Measurements from ENCODE around the gene PIP5K1A.
"Not testable (repeated sequence)": the region's sequence is repeated elsewhere in the genome, so short reads cannot be mapped to it uniquely, and the experiment has no call there.

PIP5K1A gene

DNA sequence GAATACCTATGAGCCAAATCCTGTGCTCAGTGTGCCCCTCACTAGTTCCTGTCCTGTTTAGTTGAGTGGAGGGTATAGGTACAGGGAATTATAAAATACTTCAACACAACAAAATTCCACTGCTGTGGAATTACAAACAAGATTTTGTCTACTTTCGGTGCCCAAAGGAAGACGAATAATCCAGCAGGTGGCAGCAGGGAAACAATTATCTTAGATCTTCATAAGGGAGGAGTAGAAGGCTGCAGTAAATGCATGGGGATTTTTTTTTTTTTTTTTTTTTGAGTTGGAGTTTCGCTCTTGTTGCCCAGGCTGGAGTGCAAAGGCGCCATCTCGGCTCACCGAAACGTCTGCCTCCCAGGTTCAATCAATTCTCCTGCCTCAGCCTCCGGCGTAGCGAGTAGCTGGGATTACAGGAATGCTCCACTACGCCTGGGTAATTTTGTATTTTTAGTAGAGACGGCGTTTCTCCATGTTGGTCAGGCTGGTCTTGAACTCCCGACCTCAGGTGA is 2.0 kb upstream of the PIP5K1A start:
- Histone ChIP-seq H2AFZ (ENCODE audit: low read length) (peak overlapping the region; percentile 95), H3K27ac (ENCODE audit: low read depth, low read length, poor library complexity, severe bottlenecking) (peak overlapping the region; percentile 39), H4K20me1 (ENCODE audit: insufficient read depth, low read length) (no peaks in the 10 kb centered on the region), H3F3A (ENCODE audit: insufficient read depth, low read length) (peaks cover 8% of the 10 kb centered on the region; the same call in 1 of the 2 replicates), H3K4me2 (ENCODE audit: low read length) (peak overlapping the region; percentile 86), H3K27me3 (ENCODE audit: insufficient read depth, low read length) (no peaks in the 10 kb centered on the region; the same call in 1 of the 2 replicates), H3K4me1 (ENCODE audit: insufficient read depth, low read length, severe bottlenecking) (peaks cover 38% of the 10 kb centered on the region), H3K79me2 (ENCODE audit: insufficient read depth, low read length) (peaks cover 28% of the 10 kb centered on the region), H3K9ac (ENCODE audit: low read length) (peak overlapping the region; percentile 55), H3K36me3 (ENCODE audit: insufficient read depth, low read length) (no peaks in the 10 kb centered on the region), H3K9me2 (ENCODE audit: low read depth, low read length) (no peaks in the 10 kb centered on the region), H3K9me3 (ENCODE audit: low read length) (no peaks in the 10 kb centered on the region), H3K4me3 (ENCODE audit: low read depth, low read length, poor library complexity, severe bottlenecking) (peak overlapping the region; percentile 55)
- TF ChIP-seq EZH2 (IDR thresholded peaks at IDR 0.05; ENCODE audit: borderline replicate concordance, low read length), result no peak
- TF ChIP-seq, protein P1, sequence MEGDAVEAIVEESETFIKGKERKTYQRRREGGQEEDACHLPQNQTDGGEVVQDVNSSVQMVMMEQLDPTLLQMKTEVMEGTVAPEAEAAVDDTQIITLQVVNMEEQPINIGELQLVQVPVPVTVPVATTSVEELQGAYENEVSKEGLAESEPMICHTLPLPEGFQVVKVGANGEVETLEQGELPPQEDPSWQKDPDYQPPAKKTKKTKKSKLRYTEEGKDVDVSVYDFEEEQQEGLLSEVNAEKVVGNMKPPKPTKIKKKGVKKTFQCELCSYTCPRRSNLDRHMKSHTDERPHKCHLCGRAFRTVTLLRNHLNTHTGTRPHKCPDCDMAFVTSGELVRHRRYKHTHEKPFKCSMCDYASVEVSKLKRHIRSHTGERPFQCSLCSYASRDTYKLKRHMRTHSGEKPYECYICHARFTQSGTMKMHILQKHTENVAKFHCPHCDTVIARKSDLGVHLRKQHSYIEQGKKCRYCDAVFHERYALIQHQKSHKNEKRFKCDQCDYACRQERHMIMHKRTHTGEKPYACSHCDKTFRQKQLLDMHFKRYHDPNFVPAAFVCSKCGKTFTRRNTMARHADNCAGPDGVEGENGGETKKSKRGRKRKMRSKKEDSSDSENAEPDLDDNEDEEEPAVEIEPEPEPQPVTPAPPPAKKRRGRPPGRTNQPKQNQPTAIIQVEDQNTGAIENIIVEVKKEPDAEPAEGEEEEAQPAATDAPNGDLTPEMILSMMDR (IDR thresholded peaks at IDR 0.05; ENCODE audit: low read length), result peak; percentile 63; the same call in 1 of the 2 replicates

GRCh38 chr1:151197863-151198253 is 494 bp upstream of the PIP5K1A start:
- H3K9ac ChIP-seq (ENCODE audit: low read length), result peak overlapping the region; percentile 100
- H3K9me3 ChIP-seq (ENCODE audit: low read length), result no peaks in the 10 kb centered on the region
- peak overlapping the region; percentile 75 for H3K4me2 ChIP-seq (ENCODE audit: low read length)
- H3K4me1 ChIP-seq (ENCODE audit: insufficient read depth, low read length, severe bottlenecking), result peaks cover 41% of the 10 kb centered on the region
- no peaks in the 10 kb centered on the region for H4K20me1 ChIP-seq (ENCODE audit: insufficient read depth, low read length)
- H2AFZ ChIP-seq (ENCODE audit: low read length), result peak overlapping the region; percentile 92; the same call in 1 of the 2 replicates
- peak overlapping the region; percentile 61 for H3K27ac ChIP-seq (ENCODE audit: low read depth, low read length, poor library complexity, severe bottlenecking)
- TF ChIP-seq, protein P1 (IDR thresholded peaks at IDR 0.05; ENCODE audit: low read length), result no peak
- TF ChIP-seq EZH2 (IDR thresholded peaks at IDR 0.05; ENCODE audit: borderline replicate concordance, low read length), result no peak
- H3F3A ChIP-seq (ENCODE audit: insufficient read depth, low read length), result peaks cover 8% of the 10 kb centered on the region; the same call in 1 of the 2 replicates
- H3K79me2 ChIP-seq (ENCODE audit: insufficient read depth, low read length), result peaks cover 42% of the 10 kb centered on the region
- H3K4me3 ChIP-seq (ENCODE audit: low read depth, low read length, poor library complexity, severe bottlenecking), result peak overlapping the region; percentile 100
- no peaks in the 10 kb centered on the region for H3K27me3 ChIP-seq (ENCODE audit: insufficient read depth, low read length)
- no peaks in the 10 kb centered on the region for H3K9me2 ChIP-seq (ENCODE audit: low read depth, low read length)
- H3K36me3 ChIP-seq (ENCODE audit: insufficient read depth, low read length), result peaks cover 11% of the 10 kb centered on the region; the same call in 1 of the 2 replicates

DNA sequence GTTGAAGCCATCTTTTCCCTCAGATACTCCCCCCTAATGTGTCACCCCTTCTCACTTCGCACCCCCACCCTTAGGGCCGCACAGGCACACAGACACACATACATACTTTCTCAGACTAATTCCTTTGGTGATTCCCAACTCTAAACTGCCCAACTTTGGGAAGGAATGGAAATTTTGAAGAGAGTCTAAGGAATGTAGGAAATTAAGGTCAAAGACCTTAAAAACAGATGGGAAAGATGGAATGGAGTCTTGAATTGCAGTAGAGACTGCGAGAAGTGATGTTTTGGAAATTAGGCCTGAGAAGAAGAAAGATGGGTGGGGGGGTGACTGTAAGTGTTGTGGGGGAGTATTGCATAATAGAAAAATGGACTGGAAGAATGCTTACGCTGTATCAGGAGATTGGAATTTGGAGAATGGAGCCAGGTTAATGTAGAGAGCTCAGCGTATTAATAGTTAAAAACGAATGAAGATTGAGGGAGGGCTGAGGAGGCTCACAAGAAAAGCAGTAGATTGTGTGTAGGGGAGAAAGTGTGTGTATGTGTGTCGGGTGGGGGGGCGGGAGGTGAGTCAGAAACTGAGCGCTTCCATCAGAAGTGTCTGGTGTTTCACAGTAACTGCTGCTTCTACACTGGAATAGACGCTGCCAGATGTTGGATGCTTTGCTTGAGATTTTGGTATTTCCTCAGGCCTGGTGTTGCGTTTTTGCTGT is 1.7 kb downstream of the PIP5K1A start:
- Histone ChIP-seq H3K4me2 (ENCODE audit: low read length) (peak overlapping the region; percentile 75), H3K79me2 (ENCODE audit: insufficient read depth, low read length) (peaks cover 61% of the 10 kb centered on the region), H3K9me2 (ENCODE audit: low read depth, low read length) (no peaks in the 10 kb centered on the region), H3K9me3 (ENCODE audit: low read length) (no peaks in the 10 kb centered on the region), H3K36me3 (ENCODE audit: insufficient read depth, low read length) (peaks cover 28% of the 10 kb centered on the region), H3K4me3 (ENCODE audit: low read depth, low read length, poor library complexity, severe bottlenecking) (peak overlapping the region; percentile 100), H3K4me1 (ENCODE audit: insufficient read depth, low read length, severe bottlenecking) (peaks cover 41% of the 10 kb centered on the region), H3K9ac (ENCODE audit: low read length) (peak overlapping the region; percentile 100), H4K20me1 (ENCODE audit: insufficient read depth, low read length) (no peaks in the 10 kb centered on the region), H3K27me3 (ENCODE audit: insufficient read depth, low read length) (no peaks in the 10 kb centered on the region), H3K27ac (ENCODE audit: low read depth, low read length, poor library complexity, severe bottlenecking) (no peak overlapping the region), H3F3A (ENCODE audit: insufficient read depth, low read length) (no peaks in the 10 kb centered on the region), H2AFZ (ENCODE audit: low read length) (no peak overlapping the region)
- TF ChIP-seq, protein P1 (IDR thresholded peaks at IDR 0.05; ENCODE audit: low read length), result no peak
- no peak for TF ChIP-seq EZH2 (IDR thresholded peaks at IDR 0.05; ENCODE audit: borderline replicate concordance, low read length)

- H3K4me2 ChIP-seq (ENCODE audit: low read length); H4K20me1 ChIP-seq (ENCODE audit: insufficient read depth, low read length); H3K27ac ChIP-seq (ENCODE audit: low read depth, low read length, poor library complexity, severe bottlenecking); H3K9ac ChIP-seq (ENCODE audit: low read length); H3K9me2 ChIP-seq (ENCODE audit: low read depth, low read length); H3K4me3 ChIP-seq (ENCODE audit: low read depth, low read length, poor library complexity, severe bottlenecking); H3F3A ChIP-seq (ENCODE audit: insufficient read depth, low read length); H3K9me3 ChIP-seq (ENCODE audit: low read length); H2AFZ ChIP-seq (ENCODE audit: low read length); H3K27me3 ChIP-seq (ENCODE audit: insufficient read depth, low read length): not testable (repeated sequence)
- Histone ChIP-seq H3K4me1 (ENCODE audit: insufficient read depth, low read length, severe bottlenecking) (peaks cover 11% of the 10 kb centered on the region), H3K36me3 (ENCODE audit: insufficient read depth, low read length) (peaks cover 72% of the 10 kb centered on the region), H3K79me2 (ENCODE audit: insufficient read depth, low read length) (peaks cover 56% of the 10 kb centered on the region)
Observed at GRCh38 chr1:151205381-151205965, 7.1 kb downstream of the PIP5K1A start.
